CD4-positive, alpha-beta T cell (primary cell): Measurements from ENCODE around the gene GTF3C4. TPM values are rescaled to one million over a fixed set of nuclear protein-coding genes. Genes with fewer than 3 reads are reported as not detected.
"Not testable (repeated sequence)": the region's sequence is repeated elsewhere in the genome, so short reads cannot be mapped to it uniquely, and the experiment has no call there.

Experiments
- ATAC-seq: fragments of 200-7000 bp; cut with Tn5 transposase; one replicate; pipeline ENCODE4 v1.10.0; 2022; ENCODE audit warnings: mild to moderate bottlenecking; ENCODE audit not compliant: poor library complexity
- CTCF ChIA-PET: fragments of 350-600 bp; sonication (Branson Sonifier 250); formaldehyde crosslinking; loops from one replicate; lab custom pipeline; 2021; ENCODE audit warnings: antibody characterized with exemption, inconsistent platforms; lab: Charles Lee
- POLR2A ChIA-PET: fragments of 350-600 bp; sonication (Branson Sonifier 250); formaldehyde crosslinking; loops from one replicate; lab custom pipeline; 2021; ENCODE audit warnings: antibody characterized with exemption, inconsistent platforms; lab: Charles Lee
- DNase-seq, 14 experiments: peaks; one replicate each; pipeline ENCODE4 v3.0.0-alpha.2; 2013 to 2020; ENCODE audit warnings: mixed read lengths in 2 of 14
- H3K27ac ChIP-seq, 2 donors: one replicate each; pipeline versions ENCODE4 v1.5.1 to v1.7.0; 2013; ENCODE audit warnings: low read length in 2 of 2, low read depth in 1 of 2, mild to moderate bottlenecking in 1 of 2
- H3K27me3 ChIP-seq, 2 experiments: 1 replicate in 1 of 2; 2 replicates in 1 of 2; pipeline versions ENCODE4 v1.6.1 to v1.7.0; 2013; ENCODE audit warnings: low read length in 2 of 2, control low read depth in 1 of 2, mild to moderate bottlenecking in 1 of 2, moderate library complexity in 1 of 2; ENCODE audit not compliant: insufficient read depth in 2 of 2, control insufficient read depth in 1 of 2
- H3K36me3 ChIP-seq: one replicate; pipeline ENCODE4 v1.6.1; 2013; ENCODE audit warnings: low read length, control low read depth; ENCODE audit not compliant: insufficient read depth
- H3K4me1 ChIP-seq: one replicate; pipeline ENCODE4 v1.6.1; 2013; ENCODE audit warnings: low read length, control low read depth; ENCODE audit not compliant: insufficient read depth
- H3K4me3 ChIP-seq: one replicate; pipeline ENCODE4 v1.5.1; 2013; ENCODE audit warnings: mild to moderate bottlenecking, low read length, moderate library complexity
- H3K9me3 ChIP-seq, 2 experiments: 1 replicate in 1 of 2; 2 replicates in 1 of 2; pipeline versions ENCODE4 v1.6.1 to v1.7.0; 2013; ENCODE audit warnings: low read length in 2 of 2, mild to moderate bottlenecking in 2 of 2, control low read depth in 1 of 2, moderate library complexity in 1 of 2; ENCODE audit not compliant: control insufficient read depth in 1 of 2, insufficient read depth in 1 of 2
- H3K27ac Mint-ChIP-seq: one replicate; pipeline ENCODE4 v1.8.0; 2020; ENCODE audit warnings: mixed read lengths
- H3K27me3 Mint-ChIP-seq: one replicate; pipeline ENCODE4 v1.8.0; 2021; ENCODE audit warnings: mixed read lengths
- H3K36me3 Mint-ChIP-seq: one replicate; pipeline ENCODE4 v1.8.0; 2021; ENCODE audit warnings: low read depth, mixed read lengths
- H3K4me1 Mint-ChIP-seq: one replicate; pipeline ENCODE4 v1.8.0; 2021; ENCODE audit warnings: low read depth, mixed read lengths
- H3K4me3 Mint-ChIP-seq: one replicate; pipeline ENCODE4 v1.8.0; 2020; ENCODE audit warnings: mild to moderate bottlenecking, mixed read lengths
- H3K9me3 Mint-ChIP-seq: one replicate; pipeline ENCODE4 v1.8.0; 2020; ENCODE audit warnings: mixed read lengths
- CTCF ChIP-seq: fragments of 200-600 bp; IDR thresholded peaks from one replicate; pipeline ENCODE4 v1.8.0; 2022; ENCODE audit warnings: antibody characterized with exemption, mild to moderate bottlenecking
- intact Hi-C, 2 experiments: fragments of 100-400 bp; cut with DNase I in 1 of 2; cut with micrococcal nuclease in 1 of 2; formaldehyde crosslinking; loops; one replicate each; pipeline versions ENCODE4 v1.15.1 to v1.9.0; 2023 to 2025; cut with DNase I, micrococcal nuclease
- total RNA-seq, 174 experiments: library from RNA in 2 of 174; stranded (reverse) in 2 of 174; gene quantifications; one replicate each; pipeline ENCODE4 v1.2.3 and lab custom pipeline; 2021 to 2026

GTF3C4 gene
- total RNA-seq, 2 experiments from 2014 or later = 9.3 to 9.6 TPM

GRCh38 chr9:132708239-132708638 lies 38.0 kb downstream of the GTF3C4 start:
- Histone ChIP-seq H3K9me3 (no peaks in the 10 kb centered on the region), H3K4me1 (no peaks in the 10 kb centered on the region), H3K36me3 (no peaks in the 10 kb centered on the region), H3K27ac (no peak overlapping the region), H3K4me3 (no peak overlapping the region), H3K27me3 (no peaks in the 10 kb centered on the region)
- ATAC-seq = no peak
- no peak for DNase-seq
- Mint-ChIP-seq H3K27ac (no peak overlapping the region), H3K27me3 (peaks cover 29% of the 10 kb centered on the region), H3K9me3 (no peaks in the 10 kb centered on the region), H3K36me3 (no peaks in the 10 kb centered on the region), H3K4me3 (no peak overlapping the region), H3K4me1 (no peaks in the 10 kb centered on the region)
- TF ChIP-seq CTCF = no peak
- intact Hi-C loops = no loop called here
- POLR2A ChIA-PET = no interaction called here
- CTCF ChIA-PET = no interaction called here

DNA sequence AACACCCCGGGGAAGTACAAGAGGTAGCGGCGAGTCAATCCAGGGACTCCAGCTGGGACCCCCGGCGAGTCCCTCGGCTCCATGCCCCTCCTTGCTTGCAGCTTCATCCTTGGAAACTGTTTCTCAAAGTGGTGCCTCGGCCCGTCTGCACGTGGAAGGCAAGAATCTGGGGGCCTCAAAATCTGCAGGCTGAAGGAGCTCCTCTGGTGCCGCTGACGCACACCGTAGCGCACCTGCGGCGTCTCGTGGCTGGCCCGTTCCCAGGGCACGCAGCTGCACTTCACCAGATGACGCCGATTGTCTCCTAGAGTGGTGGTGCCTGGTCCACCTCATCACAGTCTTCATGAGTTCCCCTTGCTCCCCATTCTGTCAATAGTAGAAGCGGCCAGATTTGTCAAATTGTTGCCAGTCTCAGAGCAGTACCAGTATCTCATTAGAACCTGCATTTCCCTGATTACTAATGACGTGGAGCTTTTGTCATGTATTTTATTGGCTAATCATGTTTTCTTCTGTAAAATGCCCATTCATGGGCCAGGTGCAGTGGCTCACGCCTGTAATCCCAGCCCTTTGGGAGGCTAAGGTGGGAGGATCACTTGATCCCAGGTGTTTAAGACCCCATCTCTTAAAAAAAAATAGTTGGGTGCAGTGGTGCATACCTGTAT lies 38.6 kb downstream of the GTF3C4 start:
- peaks cover 25% of the 10 kb centered on the region for H3K27me3 Mint-ChIP-seq
- no peaks in the 10 kb centered on the region for H3K36me3 ChIP-seq
- no peak overlapping the region for H3K27ac Mint-ChIP-seq
- H3K4me1 Mint-ChIP-seq = no peaks in the 10 kb centered on the region
- intact Hi-C loops = no loop called here
- CTCF ChIA-PET = no interaction called here
- no peak for TF ChIP-seq CTCF
- H3K27me3 ChIP-seq = no peaks in the 10 kb centered on the region
- POLR2A ChIA-PET = no interaction called here
- H3K4me1 ChIP-seq = no peaks in the 10 kb centered on the region
- ATAC-seq (no peak), DNase-seq (no peak)
- H3K9me3 ChIP-seq = no peaks in the 10 kb centered on the region
- no peak overlapping the region for H3K4me3 Mint-ChIP-seq
- no peak overlapping the region for H3K4me3 ChIP-seq
- no peaks in the 10 kb centered on the region for H3K9me3 Mint-ChIP-seq
- no peak overlapping the region for H3K27ac ChIP-seq
- no peaks in the 10 kb centered on the region for H3K36me3 Mint-ChIP-seq

DNA sequence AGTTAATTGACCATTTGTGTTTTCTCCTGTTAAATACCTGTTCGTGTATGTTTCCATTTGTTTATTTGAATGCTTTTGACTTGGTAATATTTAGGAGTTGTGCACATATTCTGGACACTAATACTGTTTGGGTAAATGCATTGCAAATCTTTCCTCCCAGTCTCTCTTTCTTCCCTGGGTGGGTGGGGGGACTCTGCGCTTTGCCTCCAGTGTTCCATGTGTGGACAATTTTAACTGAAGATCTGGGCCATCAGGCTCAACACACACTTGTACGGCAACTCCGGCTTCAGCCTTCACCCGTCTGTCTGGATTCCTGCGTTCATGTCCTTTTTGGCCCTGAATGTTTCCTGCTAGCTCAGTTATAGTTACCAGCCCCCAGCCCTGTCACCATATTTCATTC lies 40.1 kb downstream of the GTF3C4 start:
- intact Hi-C loops = loop anchor here (1.0 kb wide), 1 partner anchor 10 kb away; no protein-coding TSS in a partner anchor
- DNase-seq (no peak), ATAC-seq (no peak)
- H3K36me3 ChIP-seq = no peaks in the 10 kb centered on the region
- ChIA-PET POLR2A (no interaction called here), CTCF (no interaction called here)
- no peaks in the 10 kb centered on the region for H3K9me3 Mint-ChIP-seq
- no peaks in the 10 kb centered on the region for H3K4me1 ChIP-seq
- H3K36me3 Mint-ChIP-seq = no peaks in the 10 kb centered on the region
- H3K4me1 Mint-ChIP-seq = no peaks in the 10 kb centered on the region
- H3K4me3 Mint-ChIP-seq = no peak overlapping the region
- no peaks in the 10 kb centered on the region for H3K27me3 ChIP-seq
- no peak overlapping the region for H3K4me3 ChIP-seq
- no peak for TF ChIP-seq CTCF
- peaks cover 19% of the 10 kb centered on the region for H3K27me3 Mint-ChIP-seq
- no peak overlapping the region for H3K27ac Mint-ChIP-seq
- no peak overlapping the region for H3K27ac ChIP-seq
- no peaks in the 10 kb centered on the region for H3K9me3 ChIP-seq

DNA sequence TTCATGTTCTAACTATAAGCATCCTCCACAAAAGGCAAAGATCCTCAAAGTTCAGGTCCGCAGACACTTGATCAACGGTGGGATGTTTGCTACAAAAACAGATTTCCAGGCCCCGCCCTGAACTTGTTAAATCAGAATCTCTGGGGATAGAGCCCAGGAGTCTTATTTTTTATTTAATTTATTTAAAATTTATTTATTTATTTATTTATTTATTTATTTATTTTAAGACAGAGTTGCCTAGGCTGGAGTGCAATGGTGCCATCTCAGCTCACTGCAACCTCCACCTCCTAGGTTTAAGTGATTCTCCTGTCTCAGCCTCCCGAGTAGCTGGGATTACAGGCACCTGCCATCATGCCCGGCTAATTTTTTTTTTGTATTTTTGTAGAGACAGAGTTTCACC lies 40.9 kb downstream of the GTF3C4 start:
- H3K4me3 Mint-ChIP-seq, CTCF ChIA-PET, H3K9me3 ChIP-seq, H3K27me3 ChIP-seq, H3K4me1 ChIP-seq, H3K27ac Mint-ChIP-seq, intact Hi-C loops, DNase-seq, H3K36me3 ChIP-seq, POLR2A ChIA-PET, ATAC-seq, H3K4me1 Mint-ChIP-seq, H3K9me3 Mint-ChIP-seq, H3K4me3 ChIP-seq, H3K36me3 Mint-ChIP-seq, H3K27ac ChIP-seq: not testable (repeated sequence)
- peaks cover 14% of the 10 kb centered on the region for H3K27me3 Mint-ChIP-seq
